OCI-LY3 (cell line): ENCODE measurements around the gene ABHD15.

ENCODE experiments used
- H2AFZ ChIP-seq: fragments of 200-600, 300-600 bp; shearing (Covaris generic); 2 replicates; pipeline ENCODE4 v1.6.0; 2014; ENCODE audit warnings: antibody characterized with exemption, low read depth, low read length
- H3K27ac ChIP-seq: fragments of 200-600, 300-600 bp; sonication (generic); 2 replicates; pipeline ENCODE4 v1.5.1; 2014; ENCODE audit warnings: mild to moderate bottlenecking, low read length, moderate library complexity, mixed read lengths
- H3K27me3 ChIP-seq: fragments of 200-600, 300-600 bp; sonication (generic); 2 replicates; pipeline ENCODE4 v1.6.1; 2014; ENCODE audit warnings: low read depth, low read length, mixed read lengths
- H3K36me3 ChIP-seq: fragments of 200-600, 300-600 bp; sonication (generic); replicated peaks from 2 replicates; pipeline ENCODE3; 2014; ENCODE audit warnings: low read depth, low read length, mixed read lengths
- H3K4me1 ChIP-seq: fragments of 300-600, 200-600 bp; sonication (generic); 2 replicates; pipeline ENCODE4 v1.6.1; 2014; ENCODE audit warnings: low read length, mixed read lengths
- H3K4me2 ChIP-seq: fragments of 200-600, 300-600 bp; sonication (generic); 2 replicates; pipeline ENCODE4 v1.6.1; 2014; ENCODE audit warnings: low read length, mixed read lengths
- H3K4me3 ChIP-seq: fragments of 300-600, 200-600 bp; sonication (generic); 2 replicates; pipeline ENCODE4 v1.5.1; 2014; ENCODE audit warnings: antibody characterized with exemption, mild to moderate bottlenecking, low read length, moderate library complexity
- H3K79me2 ChIP-seq: fragments of 300-600, 200-600 bp; shearing (Covaris generic); 2 replicates; pipeline ENCODE4 v1.6.1; 2014; ENCODE audit warnings: mild to moderate bottlenecking, low read length, mixed read lengths
- H3K9ac ChIP-seq: fragments of 300-600, 200-600 bp; shearing (Covaris generic); 2 replicates; pipeline ENCODE4 v1.6.0; 2014; ENCODE audit warnings: mild to moderate bottlenecking, low read length, moderate library complexity
- H3K9me3 ChIP-seq: fragments of 200-600, 300-600 bp; shearing (Covaris generic); 2 replicates; pipeline ENCODE4 v1.6.1; 2014; ENCODE audit warnings: low read length, mixed read lengths; ENCODE audit not compliant: insufficient read depth
- H4K20me1 ChIP-seq: fragments of 200-600, 300-600 bp; sonication (generic); 2 replicates; pipeline ENCODE4 v1.6.1; 2016; ENCODE audit warnings: low read length, mixed read lengths; ENCODE audit not compliant: insufficient read depth
- CTCF ChIP-seq: fragments of 200-600, 300-600 bp; sonication (generic); IDR thresholded peaks from 2 replicates; pipeline ENCODE4 v1.5.1; 2014; ENCODE audit warnings: antibody characterized with exemption, low read length, low read depth
- EZH2phosphoT487 ChIP-seq: fragments of 200-600 bp; shearing (Covaris generic); IDR thresholded peaks from 2 replicates; pipeline ENCODE4 v1.6.1; 2018; ENCODE audit warnings: antibody characterized with exemption, mixed run types, low read depth

ABHD15 gene

GRCh38 chr17:29573871-29574731 is 7.3 kb upstream of the ABHD15 start:
- H3K9ac ChIP-seq = no peak overlapping the region
- H4K20me1 ChIP-seq = no peaks in the 10 kb centered on the region
- H3K27me3 ChIP-seq = no peaks in the 10 kb centered on the region
- no peak overlapping the region for H3K4me2 ChIP-seq
- no peaks in the 10 kb centered on the region for H3K79me2 ChIP-seq
- TF ChIP-seq EZH2phosphoT487 (no peak), CTCF (no peak)
- peaks cover 22% of the 10 kb centered on the region for H3K4me1 ChIP-seq
- no peak overlapping the region for H3K27ac ChIP-seq
- no peaks in the 10 kb centered on the region for H3K9me3 ChIP-seq
- H3K36me3 ChIP-seq = peaks cover 18% of the 10 kb centered on the region
- no peak overlapping the region for H2AFZ ChIP-seq
- no peak overlapping the region for H3K4me3 ChIP-seq

- peaks cover 23% of the 10 kb centered on the region for H3K4me1 ChIP-seq
- no peak overlapping the region for H3K4me3 ChIP-seq
- H3K36me3 ChIP-seq = peaks cover 18% of the 10 kb centered on the region
- no peak overlapping the region for H3K9ac ChIP-seq
- no peaks in the 10 kb centered on the region for H4K20me1 ChIP-seq
- no peaks in the 10 kb centered on the region for H3K9me3 ChIP-seq
- H2AFZ ChIP-seq = no peak overlapping the region
- no peak overlapping the region for H3K27ac ChIP-seq
- no peaks in the 10 kb centered on the region for H3K79me2 ChIP-seq
- H3K27me3 ChIP-seq = no peaks in the 10 kb centered on the region
- 0 out of 2 replicates have a peak overlapping the region, but pooled peaks have one; percentile 68 for H3K4me2 ChIP-seq
- TF ChIP-seq EZH2phosphoT487 (no peak), CTCF (no peak)
Observed at GRCh38 chr17:29573558-29573869, 6.7 kb upstream of the ABHD15 start.

- Histone ChIP-seq H3K9ac (peak overlapping the region; percentile 27; the same call in 1 of the 2 replicates), H3K4me1 (peaks cover 23% of the 10 kb centered on the region)
- TF ChIP-seq CTCF = peak; percentile 71
- TF ChIP-seq EZH2phosphoT487 = no peak
Observed at GRCh38 chr17:29572691-29573557, 6.1 kb upstream of the ABHD15 start.

More at GRCh38 chr17:29572691-29573557, 6.1 kb upstream of the ABHD15 start:
- Histone ChIP-seq H2AFZ (no peak overlapping the region), H3K4me2 (peak overlapping the region; percentile 68), H3K27ac (no peak overlapping the region), H3K79me2 (no peaks in the 10 kb centered on the region), H4K20me1 (no peaks in the 10 kb centered on the region), H3K36me3 (peaks cover 16% of the 10 kb centered on the region), H3K4me3 (peak overlapping the region; percentile 69), H3K27me3 (no peaks in the 10 kb centered on the region), H3K9me3 (no peaks in the 10 kb centered on the region)
